ENCODE results near the gene CNTNAP5. TPM values are rescaled to one million over a fixed set of nuclear protein-coding genes. Genes with fewer than 3 reads are reported as not detected.

Gene CNTNAP5
- polyA plus RNA-seq, 4 donors = 0.03 to 0.12 TPM; not detected in 2

GRCh38 chr2:124120246-124120645, 95.2 kb downstream of the CNTNAP5 start:
- H3K27me3 ChIP-seq (ENCODE audit: control insufficient read depth in 3 of 3, insufficient read depth in 3 of 3, low read length in 3 of 3) = no peaks in the 10 kb centered on the region
- DNase-seq (no peak), FAIRE-seq (no peak)
- no peaks in the 10 kb centered on the region for H3K4me1 ChIP-seq (ENCODE audit: control insufficient read depth in 3 of 3, insufficient read depth in 2 of 3, low read depth in 1 of 3, low read length in 2 of 3)
- no peaks in the 10 kb centered on the region for H3K36me3 ChIP-seq (ENCODE audit: control insufficient read depth in 3 of 3, insufficient read depth in 2 of 3, low read depth in 1 of 3, low read length in 3 of 3)
- WGBS, 3 donors = 92 to 96% (median 95%) methylated on average over 1 of the region's 1 CpG
- H3K9me3 ChIP-seq (ENCODE audit: control insufficient read depth in 2 of 2, insufficient read depth in 1 of 2, low read depth in 1 of 2, low read length in 1 of 2) = peaks cover 0 to 8% of the 10 kb centered on the region in 2 donors
- H3K4me3 ChIP-seq (ENCODE audit: low read depth in 1 of 3, low read length in 3 of 3) = no peak overlapping the region
- H3K27ac ChIP-seq (ENCODE audit: low read depth in 1 of 3, low read length in 2 of 3) = no peak overlapping the region

- Histone ChIP-seq H3K9me3 (ENCODE audit: control insufficient read depth in 2 of 2, insufficient read depth in 1 of 2, low read depth in 1 of 2, low read length in 1 of 2) (peaks cover 0 to 8% of the 10 kb centered on the region in 2 donors), H3K4me3 (ENCODE audit: low read depth in 1 of 3, low read length in 3 of 3) (no peak overlapping the region), H3K36me3 (ENCODE audit: control insufficient read depth in 3 of 3, insufficient read depth in 2 of 3, low read depth in 1 of 3, low read length in 3 of 3) (no peaks in the 10 kb centered on the region), H3K27me3 (ENCODE audit: control insufficient read depth in 3 of 3, insufficient read depth in 3 of 3, low read length in 3 of 3) (no peaks in the 10 kb centered on the region), H3K27ac (ENCODE audit: low read depth in 1 of 3, low read length in 2 of 3) (no peak overlapping the region), H3K4me1 (ENCODE audit: control insufficient read depth in 3 of 3, insufficient read depth in 2 of 3, low read depth in 1 of 3, low read length in 2 of 3) (no peaks in the 10 kb centered on the region)
- DNase-seq (no peak), FAIRE-seq (no peak)
- 86 to 92% (median 87%) methylated on average over 5 of the region's 5 CpGs for WGBS, 3 donors
These were observed 96.0 kb downstream of the CNTNAP5 start for GRCh38 chr2:124121106-124121505.

GRCh38 chr2:124121760-124122275, 96.7 kb downstream of the CNTNAP5 start:
- 85 to 90% (median 86%) methylated on average over 3 of the region's 3 CpGs for WGBS, 3 donors
- peaks cover 0 to 8% of the 10 kb centered on the region in 2 donors for H3K9me3 ChIP-seq (ENCODE audit: control insufficient read depth in 2 of 2, insufficient read depth in 1 of 2, low read depth in 1 of 2, low read length in 1 of 2)
- FAIRE-seq = no peak
- no peaks in the 10 kb centered on the region for H3K36me3 ChIP-seq (ENCODE audit: control insufficient read depth in 3 of 3, insufficient read depth in 2 of 3, low read depth in 1 of 3, low read length in 3 of 3)
- no peaks in the 10 kb centered on the region for H3K27me3 ChIP-seq (ENCODE audit: control insufficient read depth in 3 of 3, insufficient read depth in 3 of 3, low read length in 3 of 3)
- H3K27ac ChIP-seq (ENCODE audit: low read depth in 1 of 3, low read length in 2 of 3) = no peak overlapping the region
- no peak for DNase-seq
- H3K4me1 ChIP-seq (ENCODE audit: control insufficient read depth in 3 of 3, insufficient read depth in 2 of 3, low read depth in 1 of 3, low read length in 2 of 3) = no peaks in the 10 kb centered on the region
- H3K4me3 ChIP-seq (ENCODE audit: low read depth in 1 of 3, low read length in 3 of 3) = no peak overlapping the region

- DNase-seq (peak in 1 of 2 donors; percentile 18), FAIRE-seq (no peak)
- Histone ChIP-seq H3K4me3 (ENCODE audit: low read depth in 1 of 3, low read length in 3 of 3) (no peak overlapping the region), H3K36me3 (ENCODE audit: control insufficient read depth in 3 of 3, insufficient read depth in 2 of 3, low read depth in 1 of 3, low read length in 3 of 3) (no peaks in the 10 kb centered on the region), H3K9me3 (ENCODE audit: control insufficient read depth in 2 of 2, insufficient read depth in 1 of 2, low read depth in 1 of 2, low read length in 1 of 2) (peaks cover 0 to 8% of the 10 kb centered on the region in 2 donors), H3K4me1 (ENCODE audit: control insufficient read depth in 3 of 3, insufficient read depth in 2 of 3, low read depth in 1 of 3, low read length in 2 of 3) (no peaks in the 10 kb centered on the region), H3K27ac (ENCODE audit: low read depth in 1 of 3, low read length in 2 of 3) (no peak overlapping the region), H3K27me3 (ENCODE audit: control insufficient read depth in 3 of 3, insufficient read depth in 3 of 3, low read length in 3 of 3) (no peaks in the 10 kb centered on the region)
- WGBS, 3 donors = 79 to 93% (median 92%) methylated on average over 1 of the region's 1 CpG
These were observed 97.3 kb downstream of the CNTNAP5 start for GRCh38 chr2:124122340-124122739.

- H3K4me1 ChIP-seq (ENCODE audit: control insufficient read depth in 3 of 3, insufficient read depth in 2 of 3, low read depth in 1 of 3, low read length in 2 of 3) = no peaks in the 10 kb centered on the region
- WGBS, 3 donors = 83 to 90% (median 84%) methylated on average over 5 of the region's 5 CpGs
- H3K9me3 ChIP-seq (ENCODE audit: control insufficient read depth in 2 of 2, insufficient read depth in 1 of 2, low read depth in 1 of 2, low read length in 1 of 2) = no peaks in the 10 kb centered on the region
- DNase-seq (no peak), FAIRE-seq (no peak)
- no peaks in the 10 kb centered on the region for H3K27me3 ChIP-seq (ENCODE audit: control insufficient read depth in 3 of 3, insufficient read depth in 3 of 3, low read length in 3 of 3)
- no peak overlapping the region for H3K4me3 ChIP-seq (ENCODE audit: low read depth in 1 of 3, low read length in 3 of 3)
- no peaks in the 10 kb centered on the region for H3K36me3 ChIP-seq (ENCODE audit: control insufficient read depth in 3 of 3, insufficient read depth in 2 of 3, low read depth in 1 of 3, low read length in 3 of 3)
- H3K27ac ChIP-seq (ENCODE audit: low read depth in 1 of 3, low read length in 2 of 3) = no peak overlapping the region
These were observed 106.2 kb downstream of the CNTNAP5 start for GRCh38 chr2:124131276-124131675.

GRCh38 chr2:124136110-124136509, 111.0 kb downstream of the CNTNAP5 start:
- Histone ChIP-seq H3K9me3 (ENCODE audit: control insufficient read depth in 2 of 2, insufficient read depth in 1 of 2, low read depth in 1 of 2, low read length in 1 of 2) (peaks cover 0 to 3% of the 10 kb centered on the region in 2 donors), H3K4me1 (ENCODE audit: control insufficient read depth in 3 of 3, insufficient read depth in 2 of 3, low read depth in 1 of 3, low read length in 2 of 3) (peaks cover 0 to 4% (median 0%) of the 10 kb centered on the region in 3 donors), H3K27ac (ENCODE audit: low read depth in 1 of 3, low read length in 2 of 3) (no peak overlapping the region), H3K4me3 (ENCODE audit: low read depth in 1 of 3, low read length in 3 of 3) (no peak overlapping the region), H3K27me3 (ENCODE audit: control insufficient read depth in 3 of 3, insufficient read depth in 3 of 3, low read length in 3 of 3) (no peaks in the 10 kb centered on the region), H3K36me3 (ENCODE audit: control insufficient read depth in 3 of 3, insufficient read depth in 2 of 3, low read depth in 1 of 3, low read length in 3 of 3) (no peaks in the 10 kb centered on the region)
- DNase-seq = no peak
- no peak for FAIRE-seq
- WGBS, 3 donors = 71 to 93% (median 93%) methylated on average over 1 of the region's 1 CpG

- FAIRE-seq = no peak
These were observed 113.0 kb downstream of the CNTNAP5 start for GRCh38 chr2:124138076-124138475.

GRCh38 chr2:124145982-124146381, 120.9 kb downstream of the CNTNAP5 start:
- no peaks in the 10 kb centered on the region for H3K9me3 ChIP-seq (ENCODE audit: control insufficient read depth in 2 of 2, insufficient read depth in 1 of 2, low read depth in 1 of 2, low read length in 1 of 2)
- no peak for DNase-seq
- no peak for FAIRE-seq
- 12 to 39% (median 37%) methylated on average over 4 of the region's 4 CpGs for WGBS, 3 donors
- H3K27me3 ChIP-seq (ENCODE audit: control insufficient read depth in 3 of 3, insufficient read depth in 3 of 3, low read length in 3 of 3) = no peaks in the 10 kb centered on the region
- no peak overlapping the region for H3K4me3 ChIP-seq (ENCODE audit: low read depth in 1 of 3, low read length in 3 of 3)
- no peaks in the 10 kb centered on the region for H3K4me1 ChIP-seq (ENCODE audit: control insufficient read depth in 3 of 3, insufficient read depth in 2 of 3, low read depth in 1 of 3, low read length in 2 of 3)
- H3K27ac ChIP-seq (ENCODE audit: low read depth in 1 of 3, low read length in 2 of 3) = no peak overlapping the region
- H3K36me3 ChIP-seq (ENCODE audit: control insufficient read depth in 3 of 3, insufficient read depth in 2 of 3, low read depth in 1 of 3, low read length in 3 of 3) = no peaks in the 10 kb centered on the region

More at GRCh38 chr2:124138076-124138475, 113.0 kb downstream of the CNTNAP5 start:
- DNase-seq = peak in 1 of 2 donors; percentile 63
- Histone ChIP-seq H3K27ac (ENCODE audit: low read depth in 1 of 3, low read length in 2 of 3) (no peak overlapping the region), H3K36me3 (ENCODE audit: control insufficient read depth in 3 of 3, insufficient read depth in 2 of 3, low read depth in 1 of 3, low read length in 3 of 3) (no peaks in the 10 kb centered on the region), H3K4me1 (ENCODE audit: control insufficient read depth in 3 of 3, insufficient read depth in 2 of 3, low read depth in 1 of 3, low read length in 2 of 3) (peaks cover 0 to 4% (median 0%) of the 10 kb centered on the region in 3 donors), H3K4me3 (ENCODE audit: low read depth in 1 of 3, low read length in 3 of 3) (no peak overlapping the region), H3K9me3 (ENCODE audit: control insufficient read depth in 2 of 2, insufficient read depth in 1 of 2, low read depth in 1 of 2, low read length in 1 of 2) (peaks cover 0 to 3% of the 10 kb centered on the region in 2 donors), H3K27me3 (ENCODE audit: control insufficient read depth in 3 of 3, insufficient read depth in 3 of 3, low read length in 3 of 3) (no peaks in the 10 kb centered on the region)
- WGBS, 3 donors = 59 to 79% (median 62%) methylated on average over 3 of the region's 3 CpGs

GRCh38 chr2:124147552-124147951, 122.5 kb downstream of the CNTNAP5 start:
- no peak for FAIRE-seq
- DNase-seq = peak in 1 of 2 donors; percentile 14
- H3K36me3 ChIP-seq (ENCODE audit: control insufficient read depth in 3 of 3, insufficient read depth in 2 of 3, low read depth in 1 of 3, low read length in 3 of 3) = no peaks in the 10 kb centered on the region

More at GRCh38 chr2:124147552-124147951, 122.5 kb downstream of the CNTNAP5 start:
- Histone ChIP-seq H3K27me3 (ENCODE audit: control insufficient read depth in 3 of 3, insufficient read depth in 3 of 3, low read length in 3 of 3) (no peaks in the 10 kb centered on the region), H3K9me3 (ENCODE audit: control insufficient read depth in 2 of 2, insufficient read depth in 1 of 2, low read depth in 1 of 2, low read length in 1 of 2) (no peaks in the 10 kb centered on the region), H3K4me3 (ENCODE audit: low read depth in 1 of 3, low read length in 3 of 3) (no peak overlapping the region), H3K4me1 (ENCODE audit: control insufficient read depth in 3 of 3, insufficient read depth in 2 of 3, low read depth in 1 of 3, low read length in 2 of 3) (no peaks in the 10 kb centered on the region), H3K27ac (ENCODE audit: low read depth in 1 of 3, low read length in 2 of 3) (no peak overlapping the region)
- 73 to 79% (median 78%) methylated on average over 9 of the region's 9 CpGs for WGBS, 3 donors
